Mesenchymal stem cell (in vitro differentiated cells and primary cell): ENCODE measurements around the gene PRAMEF2. TPM values are rescaled to one million over a fixed set of nuclear protein-coding genes. Genes with fewer than 3 reads are reported as not detected.
A peak's percentile ranks its signal among the peaks of the same experiment; 100 is the strongest.
"Not testable (repeated sequence)": the region's sequence is repeated elsewhere in the genome, so short reads cannot be mapped to it uniquely, and the experiment has no call there.

ENCODE experiments used
- DNase-seq: peaks from one replicate; pipeline ENCODE4 v3.0.0-alpha.2; 2013
- H2AFZ ChIP-seq: one replicate; pipeline ENCODE4 v1.6.1; 2013; ENCODE audit warnings: low read depth, mild to moderate bottlenecking, control low read depth, inconsistent platforms, low read length, moderate library complexity
- H2AK5ac ChIP-seq: 2 replicates; pipeline ENCODE4 v1.6.1; 2013; ENCODE audit warnings: low read length, moderate library complexity, mild to moderate bottlenecking, inconsistent platforms; ENCODE audit not compliant: severe bottlenecking
- H2BK120ac ChIP-seq: one replicate; pipeline ENCODE4 v1.6.1; 2013; ENCODE audit warnings: low read depth, mild to moderate bottlenecking, inconsistent platforms, low read length, moderate library complexity
- H2BK12ac ChIP-seq, 2 experiments: one replicate each; pipeline ENCODE4 v1.6.1; 2013; ENCODE audit warnings: inconsistent platforms in 2 of 2, low read length in 2 of 2, mild to moderate bottlenecking in 2 of 2, moderate library complexity in 2 of 2, control low read depth in 1 of 2
- H2BK15ac ChIP-seq: one replicate; pipeline ENCODE4 v1.6.1; 2013; ENCODE audit warnings: mild to moderate bottlenecking, low read depth, inconsistent platforms; ENCODE audit not compliant: poor library complexity, severe bottlenecking
- H2BK5ac ChIP-seq: 2 replicates; pipeline ENCODE4 v1.6.1; 2013; ENCODE audit warnings: low read depth, mild to moderate bottlenecking, low read length, control low read depth, inconsistent platforms; ENCODE audit not compliant: poor library complexity, severe bottlenecking
- H3K14ac ChIP-seq, 2 experiments: one replicate each; pipeline ENCODE4 v1.6.1; 2013; ENCODE audit warnings: inconsistent platforms in 2 of 2, low read length in 2 of 2, control low read depth in 1 of 2, mild to moderate bottlenecking in 1 of 2, moderate library complexity in 1 of 2
- H3K18ac ChIP-seq, 2 experiments: one replicate each; pipeline ENCODE4 v1.6.1; 2013; ENCODE audit warnings: inconsistent platforms in 2 of 2, low read length in 2 of 2, control low read depth in 1 of 2, low read depth in 1 of 2, mild to moderate bottlenecking in 1 of 2
- H3K23ac ChIP-seq, 2 experiments: one replicate each; pipeline ENCODE4 v1.6.1; 2013; ENCODE audit warnings: inconsistent platforms in 2 of 2, low read length in 2 of 2, mild to moderate bottlenecking in 2 of 2, moderate library complexity in 2 of 2, control low read depth in 1 of 2
- H3K27ac ChIP-seq: 2 replicates; pipeline ENCODE4 v1.5.1; 2013; ENCODE audit warnings: mild to moderate bottlenecking, moderate library complexity, low read length, control low read depth, inconsistent platforms; ENCODE audit not compliant: poor library complexity, severe bottlenecking
- H3K27me3 ChIP-seq, 2 experiments: 2 replicates each; pipeline versions ENCODE4 v1.6.1 to v1.7.0; 2013; ENCODE audit warnings: low read length in 2 of 2, mild to moderate bottlenecking in 2 of 2, moderate library complexity in 2 of 2, control low read depth in 1 of 2, inconsistent platforms in 1 of 2; ENCODE audit not compliant: control insufficient read depth in 1 of 2, insufficient read depth in 1 of 2
- H3K36me3 ChIP-seq, 2 experiments: 2 replicates each; pipeline versions ENCODE4 v1.6.1 to v1.7.0; 2013; ENCODE audit warnings: low read length in 2 of 2, control low read depth in 1 of 2, inconsistent platforms in 1 of 2, low read depth in 1 of 2, mild to moderate bottlenecking in 1 of 2; ENCODE audit not compliant: insufficient read depth in 2 of 2, control insufficient read depth in 1 of 2
- H3K4ac ChIP-seq, 2 experiments: one replicate each; pipeline ENCODE4 v1.6.1; 2013; ENCODE audit warnings: inconsistent platforms in 2 of 2, low read length in 2 of 2, mild to moderate bottlenecking in 2 of 2, moderate library complexity in 2 of 2, control low read depth in 1 of 2, low read depth in 1 of 2
- H3K4me1 ChIP-seq: 2 replicates; pipeline ENCODE4 v1.6.1; 2013; ENCODE audit warnings: low read depth, low read length, control low read depth; ENCODE audit not compliant: control insufficient read depth, insufficient read depth
- H3K4me2 ChIP-seq: 2 replicates; pipeline ENCODE4 v1.6.1; 2013; ENCODE audit warnings: low read length, mild to moderate bottlenecking, inconsistent platforms; ENCODE audit not compliant: poor library complexity, severe bottlenecking
- H3K4me3 ChIP-seq, 2 experiments: 2 replicates each; pipeline versions ENCODE4 v1.5.1 to v1.7.0; 2013; ENCODE audit warnings: low read length in 2 of 2, mild to moderate bottlenecking in 2 of 2, control low read depth in 1 of 2, low read depth in 1 of 2; ENCODE audit not compliant: insufficient read depth in 1 of 2
- H3K79me1 ChIP-seq: replicated peaks from 2 replicates; pipeline ENCODE4 v1.6.1; 2013; ENCODE audit warnings: mild to moderate bottlenecking, control low read depth, low read length, inconsistent platforms; ENCODE audit not compliant: poor library complexity, severe bottlenecking
- H3K9ac ChIP-seq: 2 replicates; pipeline ENCODE4 v1.7.0; 2013; ENCODE audit warnings: mild to moderate bottlenecking, low read length, moderate library complexity
- H3K9me3 ChIP-seq: 2 replicates; pipeline ENCODE4 v1.7.0; 2013; ENCODE audit warnings: mild to moderate bottlenecking, low read length; ENCODE audit not compliant: control insufficient read depth
- H4K8ac ChIP-seq: one replicate; pipeline ENCODE4 v1.6.1; 2013; ENCODE audit warnings: inconsistent platforms, mild to moderate bottlenecking, low read length, moderate library complexity
- H4K91ac ChIP-seq: one replicate; pipeline ENCODE4 v1.6.1; 2013; ENCODE audit warnings: mild to moderate bottlenecking, low read length, inconsistent platforms
- WGBS: methylation state at CpG from one replicate; pipeline ENCODE4 v1.1.7; 2013; ENCODE audit warnings: mixed read lengths; 5-methylcytosine and 5-hydroxymethylcytosine counted together
- polyA plus RNA-seq, 2 experiments: library from polyadenylated mRNA; stranded (reverse); fragments of 200-250 nt; gene quantifications; one replicate each; pipeline ENCODE4 v1.2.3, GENCODE V29; 2013

PRAMEF2 gene, protein sequence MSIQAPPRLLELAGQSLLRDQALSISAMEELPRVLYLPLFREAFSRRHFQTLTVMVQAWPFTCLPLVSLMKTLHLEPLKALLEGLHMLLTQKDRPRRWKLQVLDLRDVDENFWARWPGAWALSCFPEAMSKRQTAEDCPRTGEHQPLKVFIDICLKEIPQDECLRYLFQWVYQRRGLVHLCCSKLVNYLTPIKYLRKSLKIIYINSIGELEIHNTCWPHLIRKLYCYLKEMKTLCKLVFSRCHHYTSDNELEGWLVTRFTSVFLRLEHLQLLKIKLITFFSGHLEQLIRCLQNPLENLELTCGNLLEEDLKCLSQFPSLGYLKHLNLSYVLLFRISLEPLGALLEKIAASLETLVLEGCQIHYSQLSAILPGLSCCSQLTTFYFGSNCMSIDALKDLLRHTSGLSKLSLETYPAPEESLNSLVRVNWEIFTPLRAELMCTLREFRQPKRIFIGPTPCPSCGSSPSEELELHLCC
- polyA plus RNA-seq (2013, experiment 1 of 2), result not detected
- polyA plus RNA-seq (2013, experiment 2 of 2), result not detected

DNA sequence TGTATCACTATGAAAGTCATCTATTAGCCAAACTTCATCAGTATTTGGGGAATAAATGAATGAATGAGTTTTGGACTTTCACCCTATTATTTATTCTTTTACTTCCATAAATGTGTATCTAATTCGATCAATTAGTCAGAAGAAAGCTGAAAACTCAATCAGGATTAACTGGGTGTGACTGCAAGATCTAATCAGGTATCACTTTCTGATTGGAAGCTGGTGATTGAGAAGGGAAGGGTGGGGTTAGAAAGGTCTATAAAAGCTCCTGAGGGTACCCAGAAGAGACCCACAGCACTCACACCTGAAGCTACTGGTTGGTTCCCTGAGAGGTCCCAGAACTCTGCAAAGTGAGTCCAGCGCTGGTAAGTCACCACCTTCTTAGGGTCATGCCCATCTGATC lies at the start of gene PRAMEF2:
PRAMEF2 (plus strand) TSS at position 301 of the 400 bp plus-strand sequence. CDS start 1,924 bp downstream, outside the sequence.
- H3K9me3 ChIP-seq, DNase-seq, H4K91ac ChIP-seq, H3K9ac ChIP-seq, H2AK5ac ChIP-seq, H3K4me2 ChIP-seq, H2BK5ac ChIP-seq, H3K14ac ChIP-seq, H3K79me1 ChIP-seq, H3K18ac ChIP-seq, H2BK120ac ChIP-seq, H3K23ac ChIP-seq, H3K4me3 ChIP-seq, H4K8ac ChIP-seq, H3K27me3 ChIP-seq, H2BK12ac ChIP-seq, H3K27ac ChIP-seq, H3K4me1 ChIP-seq, H3K36me3 ChIP-seq, H2BK15ac ChIP-seq, H2AFZ ChIP-seq, H3K4ac ChIP-seq: not testable (repeated sequence)
- no CpG with 5 or more reads among the region's 2 CpGs for WGBS

DNA sequence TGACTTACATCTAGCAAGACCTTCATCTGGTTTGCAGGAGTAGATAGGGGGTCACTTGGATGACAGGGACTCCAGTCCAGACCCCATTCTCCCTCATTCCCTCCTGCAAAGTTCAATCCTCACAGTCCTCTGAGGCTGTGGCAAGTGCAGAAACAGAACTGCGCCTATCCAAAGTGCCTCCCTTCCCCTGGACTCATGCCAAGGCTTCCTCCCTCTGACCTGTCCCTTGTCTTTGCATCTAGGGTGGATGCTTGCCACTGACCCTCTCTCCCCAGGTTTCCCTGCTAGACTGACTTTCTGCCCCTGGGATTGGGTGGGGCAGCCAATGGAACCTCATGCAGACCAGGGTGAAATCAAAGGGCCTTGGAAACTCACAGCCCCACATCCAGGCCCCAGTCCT lies 47.0 kb upstream of the PRAMEF2 start:
- H2AFZ ChIP-seq, result no peak overlapping the region

DNA sequence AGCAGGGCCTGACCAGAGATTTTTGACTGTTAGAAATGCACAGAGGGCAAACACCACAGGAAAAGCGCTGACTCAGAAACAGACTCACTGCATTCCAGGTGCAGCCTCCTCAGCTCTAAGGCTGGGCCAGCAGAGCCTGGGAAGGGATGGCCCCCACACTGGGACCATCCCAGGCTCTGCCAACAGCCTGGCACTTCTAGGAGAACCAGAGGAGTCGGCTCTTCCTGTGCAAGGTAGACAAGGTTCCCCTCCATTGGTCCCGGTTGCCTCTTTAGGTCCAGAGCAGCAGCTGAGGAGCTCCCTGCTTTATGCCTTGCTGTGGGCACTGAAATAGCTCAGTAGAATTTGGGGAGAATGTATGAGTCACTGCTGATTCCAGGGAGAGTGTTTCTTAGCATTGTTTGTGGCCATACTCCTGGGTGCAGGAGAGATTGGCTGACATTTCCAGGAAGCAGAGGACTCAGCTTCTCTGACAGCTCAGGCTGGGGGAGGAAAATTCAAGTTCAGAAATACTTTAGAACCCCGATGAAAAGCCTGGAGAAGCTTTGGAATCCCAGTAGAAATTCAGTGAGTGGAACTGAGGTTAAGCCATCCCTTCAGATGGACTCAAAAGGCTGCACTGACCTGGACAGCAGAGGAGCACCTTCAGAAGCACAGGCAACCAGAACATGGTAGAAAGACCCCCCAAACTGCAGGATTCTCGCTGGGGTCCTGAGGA lies 46.0 kb upstream of the PRAMEF2 start:
- no peak overlapping the region for H2AFZ ChIP-seq
- no peak overlapping the region for H3K23ac ChIP-seq
- no peak overlapping the region for H3K4me2 ChIP-seq
- H4K8ac ChIP-seq, result no peak overlapping the region
- no peak overlapping the region for H3K9ac ChIP-seq
- H2BK12ac ChIP-seq, result no peak overlapping the region
- H3K27me3 ChIP-seq, result no peaks in the 10 kb centered on the region
- no peak overlapping the region for H3K18ac ChIP-seq
- peak overlapping the region in 1 of 2 experiments; percentile 41 for H3K4me3 ChIP-seq
- no peaks in the 10 kb centered on the region for H3K79me1 ChIP-seq
- no peaks in the 10 kb centered on the region for H3K9me3 ChIP-seq
- WGBS, result 52% methylated on average over 5 of the region's 5 CpGs
- no peak overlapping the region for H2AK5ac ChIP-seq
- H2BK120ac ChIP-seq, result no peak overlapping the region
- H3K14ac ChIP-seq, result no peak overlapping the region
- no peak overlapping the region for H2BK5ac ChIP-seq
- no peak overlapping the region for H3K4ac ChIP-seq
- H3K27ac ChIP-seq, result no peak overlapping the region
- H2BK15ac ChIP-seq, result no peak overlapping the region
- DNase-seq, result no peak
- no peak overlapping the region for H4K91ac ChIP-seq
- no peaks in the 10 kb centered on the region for H3K4me1 ChIP-seq
- H3K36me3 ChIP-seq, result no peaks in the 10 kb centered on the region

More for the DNA sequence above, 47.0 kb upstream of the PRAMEF2 start:
- no peak overlapping the region for H3K23ac ChIP-seq
- H3K36me3 ChIP-seq, result no peaks in the 10 kb centered on the region
- H3K4me2 ChIP-seq, result no peak overlapping the region
- no peak overlapping the region for H3K18ac ChIP-seq
- no peak for DNase-seq
- no peak overlapping the region for H2AK5ac ChIP-seq
- H4K91ac ChIP-seq, result no peak overlapping the region
- H4K8ac ChIP-seq, result no peak overlapping the region
- H2BK12ac ChIP-seq, result no peak overlapping the region
- no peak overlapping the region for H2BK120ac ChIP-seq
- H3K79me1 ChIP-seq, result no peaks in the 10 kb centered on the region
- H3K27ac ChIP-seq, result no peak overlapping the region
- no peak overlapping the region for H3K4ac ChIP-seq
- H3K9me3 ChIP-seq, result no peaks in the 10 kb centered on the region
- no peak overlapping the region for H2BK5ac ChIP-seq
- H2BK15ac ChIP-seq, result no peak overlapping the region
- no peak overlapping the region for H3K9ac ChIP-seq
- 58% methylated on average over 1 of the region's 1 CpG for WGBS
- H3K4me3 ChIP-seq, result no peak overlapping the region
- no peaks in the 10 kb centered on the region for H3K4me1 ChIP-seq
- no peaks in the 10 kb centered on the region for H3K27me3 ChIP-seq
- H3K14ac ChIP-seq, result no peak overlapping the region

DNA sequence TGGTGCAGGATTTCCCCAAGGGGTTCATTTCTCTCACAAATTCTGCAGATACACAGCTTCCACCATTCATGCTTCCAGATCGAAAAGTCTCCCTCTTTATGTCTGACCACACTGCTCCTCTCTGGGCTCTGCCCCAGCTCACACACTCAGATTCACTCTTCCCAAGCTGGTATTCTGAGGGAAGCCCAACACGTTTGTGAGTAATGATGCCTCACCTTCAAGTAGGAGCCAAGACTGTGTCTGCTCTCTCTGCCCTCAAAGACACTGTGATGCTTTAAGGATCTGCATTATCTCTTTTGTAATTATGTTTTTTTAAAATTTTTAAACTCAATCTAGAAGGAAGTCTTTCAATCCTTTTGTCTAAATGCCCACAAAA lies 45.5 kb upstream of the PRAMEF2 start:
- Histone ChIP-seq H3K23ac (no peak overlapping the region), H3K79me1 (no peaks in the 10 kb centered on the region), H2AK5ac (no peak overlapping the region), H2BK5ac (no peak overlapping the region), H2BK15ac (no peak overlapping the region), H2AFZ (no peak overlapping the region), H3K4ac (no peak overlapping the region), H3K9me3 (no peaks in the 10 kb centered on the region), H4K91ac (no peak overlapping the region), H3K9ac (no peak overlapping the region), H3K4me3 (peak overlapping the region in 1 of 2 experiments; percentile 41), H3K4me1 (no peaks in the 10 kb centered on the region), H2BK12ac (no peak overlapping the region), H2BK120ac (no peak overlapping the region), H4K8ac (no peak overlapping the region), H3K27me3 (no peaks in the 10 kb centered on the region), H3K4me2 (no peak overlapping the region), H3K36me3 (no peaks in the 10 kb centered on the region), H3K27ac (no peak overlapping the region), H3K14ac (no peak overlapping the region), H3K18ac (no peak overlapping the region)
- WGBS, result 30% methylated on average over 2 of the region's 2 CpGs
- no peak for DNase-seq
